ENCODE measurements around the gene TFDP1.
"Not testable (repeated sequence)": the region's sequence is repeated elsewhere in the genome, so short reads cannot be mapped to it uniquely, and the experiment has no call there.

TFDP1 gene

DNA sequence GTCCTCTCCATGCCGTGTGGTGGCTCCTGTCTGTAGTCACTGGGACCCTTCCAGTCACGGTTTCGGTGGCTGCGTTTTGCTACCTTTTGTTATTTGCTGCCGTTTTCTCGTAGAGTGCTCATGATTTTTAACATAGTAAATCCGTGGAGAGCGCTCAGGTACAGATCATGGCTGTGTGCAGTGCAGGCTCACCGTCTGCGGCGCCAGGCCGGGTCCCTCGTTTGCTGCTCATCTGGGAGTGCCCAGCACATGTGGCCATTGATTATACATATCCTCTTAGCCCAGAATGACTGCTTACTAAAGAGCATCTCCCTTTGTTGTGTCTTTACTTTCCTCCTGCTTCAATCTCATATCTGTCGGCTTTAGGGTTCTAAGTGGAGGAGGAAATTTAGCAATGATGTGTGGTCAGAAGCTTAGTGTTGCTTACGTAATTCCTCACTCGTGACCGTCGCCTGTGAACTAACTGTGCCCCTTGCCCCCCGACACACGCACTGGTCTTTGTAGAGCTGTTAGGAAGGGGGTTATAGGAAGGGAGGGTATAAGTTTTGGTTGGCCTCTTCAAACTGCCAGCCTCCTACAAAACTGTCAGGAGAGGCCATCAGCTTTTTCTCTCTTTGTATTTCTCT is 31.8 kb downstream of the TFDP1 start:
- DNase-seq (ENCODE audit: low spot score), result no peak

DNA sequence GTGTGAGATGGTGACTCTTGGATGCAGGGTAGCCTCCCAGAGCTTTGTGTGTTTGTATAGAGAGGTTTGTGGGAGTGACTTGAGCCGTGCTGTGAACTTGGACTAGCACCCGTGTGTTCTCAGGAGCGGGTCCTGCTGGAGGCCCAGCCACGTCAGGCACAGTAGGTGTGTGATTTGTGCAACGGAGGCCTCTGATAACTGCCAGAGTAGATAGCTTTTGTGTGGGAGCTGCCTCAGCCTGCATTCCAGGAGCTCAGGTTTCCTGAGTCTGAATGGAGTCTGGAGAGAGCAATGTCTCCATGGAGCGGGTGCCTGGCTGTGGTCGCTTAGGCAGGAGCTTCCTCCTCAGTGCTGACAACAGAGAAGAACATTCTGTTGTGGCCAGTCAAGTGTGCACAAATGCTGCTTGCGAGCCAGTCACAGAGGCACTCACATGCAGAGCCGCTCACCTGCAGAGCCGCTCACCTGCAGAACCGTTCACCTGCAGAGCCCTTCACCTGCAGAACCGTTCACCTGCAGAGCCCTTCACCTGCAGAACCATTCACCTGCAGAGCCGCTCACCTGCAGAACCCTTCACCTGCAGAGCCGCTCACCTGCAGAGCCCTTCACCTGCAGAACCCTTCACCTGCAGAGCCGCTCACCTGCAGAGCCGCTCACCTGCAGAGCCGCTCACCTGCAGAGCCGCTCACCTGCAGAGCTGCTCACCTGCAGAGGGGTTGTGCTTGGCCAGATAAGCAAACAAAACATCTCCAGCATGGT is 32.6 kb downstream of the TFDP1 start:
- DNase-seq (ENCODE audit: low spot score), result no peak

DNA sequence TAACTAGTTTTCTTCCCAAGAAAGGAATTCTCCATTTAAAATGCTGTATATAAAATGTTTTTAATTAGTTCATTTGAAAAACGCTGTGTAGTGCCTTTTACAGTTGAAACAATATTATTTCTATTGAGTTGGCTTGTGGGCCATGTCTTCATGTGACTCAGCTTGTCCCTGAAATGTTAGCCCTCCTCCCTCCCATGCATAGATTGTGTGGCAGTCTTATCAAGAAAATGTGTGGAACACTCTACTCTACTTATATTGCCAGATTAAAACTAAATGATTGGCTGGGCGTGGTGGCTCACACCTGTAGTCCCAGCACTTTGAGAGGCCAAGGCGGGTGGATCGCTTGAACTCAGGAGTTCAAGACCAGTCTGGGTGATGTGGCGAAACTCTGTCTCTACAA is 33.4 kb downstream of the TFDP1 start:
- DNase-seq (ENCODE audit: low spot score), result no peak

DNA sequence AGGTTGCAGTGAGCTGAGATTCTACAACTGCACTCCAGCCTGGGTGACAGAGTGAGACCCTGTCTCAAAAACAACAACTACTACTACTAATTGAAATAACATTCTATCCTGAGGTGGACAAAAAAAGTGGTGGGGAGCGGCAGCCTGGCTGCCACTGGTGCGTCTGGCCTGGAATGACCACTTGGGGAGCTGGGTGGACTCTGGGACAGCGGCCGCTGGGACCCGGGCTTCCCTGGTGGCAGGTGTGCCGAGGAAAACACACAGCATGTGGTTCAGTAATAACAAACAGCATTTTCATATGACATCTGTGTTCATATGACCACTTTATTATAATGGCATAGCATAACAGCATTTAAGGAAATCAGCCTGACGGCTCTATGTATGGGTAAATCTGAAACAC is 33.9 kb downstream of the TFDP1 start:
- DNase-seq (ENCODE audit: low spot score), result no peak

DNA sequence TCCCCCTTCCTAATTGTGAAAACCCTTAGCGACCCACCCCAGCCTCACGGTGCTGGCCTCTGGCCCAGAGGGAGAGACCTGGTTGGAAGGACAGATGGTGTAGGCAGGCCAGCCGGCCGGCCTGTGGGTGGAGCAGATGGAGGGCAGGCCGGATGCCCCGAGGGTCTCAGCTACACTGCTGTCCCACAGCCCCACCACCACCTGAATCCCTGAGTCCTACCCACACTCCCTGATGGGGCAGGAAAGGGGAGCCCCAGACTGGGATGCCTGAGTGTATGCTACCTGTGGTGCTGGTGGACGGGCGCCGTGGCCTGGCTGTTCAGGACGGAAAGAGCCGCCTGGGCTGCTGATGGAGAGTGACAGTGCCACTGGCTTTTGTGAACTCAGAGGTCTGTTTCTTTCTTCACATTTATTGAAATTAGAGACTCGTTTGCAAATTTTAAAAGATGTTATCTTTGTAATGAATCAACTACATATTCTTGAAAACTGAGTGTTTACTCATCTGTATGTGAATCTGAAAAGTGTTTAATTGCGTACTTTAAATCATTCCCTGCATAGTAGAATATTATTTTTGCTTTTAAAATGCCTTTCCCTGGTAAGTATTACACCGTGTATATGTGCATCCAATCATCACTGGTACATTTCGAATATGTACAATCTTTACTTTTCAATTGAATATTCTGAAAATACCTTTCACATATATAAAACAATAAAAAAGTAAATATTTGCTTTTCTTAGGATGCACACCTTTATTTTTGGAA is 35.7 kb downstream of the TFDP1 start:
- no peak for DNase-seq (ENCODE audit: low spot score)

DNA sequence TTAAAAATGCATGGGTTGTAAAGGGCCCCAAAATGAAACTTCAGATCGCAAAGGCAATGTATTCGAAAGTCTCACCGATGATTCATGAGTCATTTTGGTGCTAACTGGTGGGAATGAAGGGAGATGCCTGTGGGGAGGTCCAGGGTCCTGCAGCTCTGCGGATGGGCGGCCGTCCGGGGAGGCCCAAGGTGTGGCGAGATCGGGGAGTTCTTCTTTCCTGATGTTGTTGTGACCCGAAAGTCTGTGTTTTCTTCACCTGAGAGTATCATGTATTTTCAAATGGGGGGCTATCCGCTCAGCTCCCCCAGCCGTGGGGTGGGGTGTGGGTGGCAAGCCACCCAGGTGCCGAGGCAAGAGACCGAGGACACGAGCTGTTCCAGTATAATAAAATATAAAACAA is 36.5 kb downstream of the TFDP1 start:
- no peak for DNase-seq (ENCODE audit: low spot score)

DNA sequence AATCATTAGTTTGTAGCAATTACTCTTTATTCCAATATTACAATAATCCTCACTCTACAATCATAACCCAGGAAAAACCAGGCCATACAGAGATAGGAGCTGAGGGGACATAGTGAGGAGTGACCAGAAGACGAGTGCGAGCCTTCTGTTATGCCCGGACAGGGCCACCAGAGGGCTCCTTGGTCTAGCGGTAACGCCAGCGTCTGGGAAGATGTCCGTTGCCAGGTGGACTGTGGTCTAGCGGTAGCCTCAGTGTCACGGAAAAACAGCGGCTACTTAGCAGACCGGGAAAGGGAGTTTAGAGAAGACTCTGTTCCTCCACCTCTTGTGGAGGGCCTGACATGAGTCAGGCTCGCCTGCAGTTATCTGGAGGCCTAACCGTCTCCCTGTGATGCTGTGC is 36.9 kb downstream of the TFDP1 start:
- DNase-seq (ENCODE audit: low spot score), result peak; percentile 16

DNA sequence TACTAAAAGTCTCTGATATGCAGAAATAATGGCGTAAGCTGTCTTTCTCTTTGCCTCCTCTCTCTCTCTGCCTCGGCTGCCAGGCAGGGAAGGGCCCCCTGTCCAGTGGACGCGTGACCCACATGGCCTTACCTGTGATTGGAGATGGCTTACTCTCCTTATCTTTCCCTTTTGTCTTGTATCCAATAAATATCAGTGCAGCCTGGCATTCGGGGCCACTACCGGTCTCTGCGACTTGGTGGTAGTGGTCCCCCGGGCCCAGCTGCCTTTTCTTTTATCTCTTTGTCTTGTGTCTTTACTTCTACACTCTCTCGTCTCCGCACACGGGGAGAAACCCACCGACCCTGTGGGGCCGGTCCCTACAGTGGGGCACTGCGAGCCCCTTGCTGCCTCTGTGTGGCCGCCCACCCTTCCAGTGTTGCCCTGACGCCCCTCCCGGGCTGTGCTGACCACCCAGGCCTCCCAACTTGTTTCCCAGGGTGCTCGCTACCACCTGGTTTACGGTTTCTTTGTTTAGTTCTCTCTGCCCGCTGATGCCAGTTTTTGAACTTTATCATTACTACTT is 37.5 kb downstream of the TFDP1 start:
- not testable (repeated sequence) for DNase-seq (ENCODE audit: low spot score)

DNA sequence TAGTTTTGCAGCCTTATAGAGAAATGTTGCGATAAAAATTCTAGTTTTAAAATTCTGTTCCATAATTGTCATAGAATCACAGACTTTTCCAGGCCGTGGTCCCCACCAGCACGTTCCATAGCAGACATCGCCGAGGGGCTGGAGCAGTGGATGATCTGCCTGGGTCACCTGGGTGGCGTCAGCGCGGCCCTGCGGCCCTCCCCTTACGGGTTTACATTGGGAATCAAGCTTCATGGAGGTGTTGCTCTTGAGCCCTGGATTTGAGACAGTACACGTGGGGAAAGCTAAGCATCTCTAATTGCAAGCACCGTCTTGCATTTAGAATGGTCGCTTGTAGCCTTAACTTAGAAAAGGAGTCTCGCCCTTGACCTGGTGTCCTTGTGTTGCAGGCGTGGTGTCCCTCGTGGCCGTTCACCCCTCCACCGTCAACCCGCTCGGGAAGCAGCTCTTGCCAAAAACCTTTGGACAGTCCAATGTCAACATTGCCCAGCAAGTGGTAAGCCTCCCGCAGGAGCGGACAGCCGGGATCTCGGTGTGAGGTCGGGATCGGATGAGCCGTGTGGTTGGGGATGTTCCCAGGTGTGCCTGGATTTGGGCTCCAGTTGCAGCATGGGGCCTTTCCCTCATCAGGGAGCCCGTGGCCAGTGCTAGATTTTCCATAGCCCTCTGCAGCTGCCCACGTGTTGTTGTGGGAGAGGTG is 38.4 kb downstream of the TFDP1 start:
- no peak for DNase-seq (ENCODE audit: low spot score)

DNA sequence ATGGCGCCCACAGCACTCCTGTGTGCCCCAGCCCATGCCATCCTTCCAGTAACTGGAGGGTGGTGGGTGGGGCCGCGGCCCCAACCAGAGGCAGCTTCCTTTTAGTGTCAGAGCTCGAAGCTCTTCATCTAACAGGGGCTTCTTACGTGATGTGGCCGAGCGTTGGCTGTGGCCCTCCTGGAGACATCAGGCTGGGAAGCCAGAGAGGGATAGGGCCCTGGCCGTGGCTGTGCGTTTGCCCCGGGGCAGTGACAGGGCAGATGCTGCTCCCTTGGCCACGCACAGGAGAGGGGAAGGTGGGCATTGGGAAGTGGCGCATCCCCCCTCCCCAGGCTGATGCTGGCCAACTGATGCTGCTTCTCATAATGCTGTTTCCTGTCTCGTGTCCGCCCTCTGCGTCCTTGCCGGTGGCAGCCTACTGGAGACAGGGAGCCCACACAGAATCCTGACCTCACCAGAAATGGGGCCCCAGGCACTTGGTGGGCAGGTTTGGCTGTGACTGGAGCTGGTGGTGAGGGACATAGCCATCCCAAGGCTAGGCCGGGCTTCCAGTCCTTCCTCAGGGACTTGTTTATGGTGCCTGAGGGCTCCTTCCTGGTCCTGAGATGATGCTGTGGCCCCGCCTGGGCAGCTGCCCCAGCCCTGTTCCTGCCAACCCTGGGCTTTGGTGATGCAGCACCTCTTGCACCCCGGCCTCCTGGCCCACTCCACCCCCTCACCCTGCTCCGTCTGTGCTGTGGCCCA is 39.1 kb downstream of the TFDP1 start:
- DNase-seq (ENCODE audit: low spot score), result no peak

DNA sequence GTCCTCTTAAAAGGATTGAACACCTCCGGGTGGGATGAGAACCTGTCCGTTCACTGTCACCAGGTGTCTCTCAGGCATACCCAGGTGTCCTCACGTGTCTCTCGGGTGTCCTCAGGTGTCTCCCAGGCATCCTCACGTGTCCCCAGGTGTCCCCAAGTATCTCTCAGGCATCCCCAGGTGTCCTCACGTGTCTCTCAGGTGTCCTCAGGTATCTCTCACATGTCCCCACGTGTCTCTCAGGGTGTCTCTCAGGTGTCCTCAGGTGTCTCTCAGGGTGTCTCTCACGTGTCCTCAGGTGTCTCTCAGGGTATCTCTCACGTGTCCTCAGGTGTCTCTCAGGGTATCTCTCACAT is 39.7 kb downstream of the TFDP1 start:
- DNase-seq (ENCODE audit: low spot score), result no peak

DNA sequence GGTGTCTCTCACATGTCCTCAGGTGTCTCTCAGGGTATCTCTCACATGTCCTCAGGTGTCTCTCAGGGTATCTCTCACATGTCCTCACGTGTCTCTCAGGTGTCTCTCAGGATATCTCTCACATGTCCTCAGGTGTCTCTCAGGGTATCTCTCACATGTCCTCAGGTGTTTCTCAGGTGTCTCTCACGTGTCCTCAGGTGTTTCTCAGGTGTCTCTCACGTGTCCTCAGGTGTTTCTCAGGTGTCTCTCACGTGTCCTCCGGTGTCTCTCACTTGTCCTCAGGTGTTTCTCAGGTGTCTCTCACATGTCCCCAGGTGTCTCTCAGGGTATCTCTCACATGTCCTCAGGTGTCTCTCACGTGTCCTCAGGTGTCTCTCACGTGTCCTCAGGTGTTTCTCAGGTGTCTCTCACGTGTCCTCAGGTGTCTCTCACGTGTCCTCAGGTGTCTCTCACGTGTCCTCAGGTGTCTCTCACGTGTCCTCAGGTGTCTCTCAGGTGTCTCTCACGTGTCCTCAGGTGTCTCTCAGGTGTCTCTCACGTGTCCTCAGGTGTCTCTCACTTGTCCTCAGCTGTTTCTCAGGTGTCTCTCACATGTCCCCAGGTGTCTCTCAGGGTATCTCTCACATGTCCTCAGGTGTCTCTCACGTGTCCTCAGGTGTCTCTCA is 40.2 kb downstream of the TFDP1 start:
- not testable (repeated sequence) for DNase-seq (ENCODE audit: low spot score)

DNA sequence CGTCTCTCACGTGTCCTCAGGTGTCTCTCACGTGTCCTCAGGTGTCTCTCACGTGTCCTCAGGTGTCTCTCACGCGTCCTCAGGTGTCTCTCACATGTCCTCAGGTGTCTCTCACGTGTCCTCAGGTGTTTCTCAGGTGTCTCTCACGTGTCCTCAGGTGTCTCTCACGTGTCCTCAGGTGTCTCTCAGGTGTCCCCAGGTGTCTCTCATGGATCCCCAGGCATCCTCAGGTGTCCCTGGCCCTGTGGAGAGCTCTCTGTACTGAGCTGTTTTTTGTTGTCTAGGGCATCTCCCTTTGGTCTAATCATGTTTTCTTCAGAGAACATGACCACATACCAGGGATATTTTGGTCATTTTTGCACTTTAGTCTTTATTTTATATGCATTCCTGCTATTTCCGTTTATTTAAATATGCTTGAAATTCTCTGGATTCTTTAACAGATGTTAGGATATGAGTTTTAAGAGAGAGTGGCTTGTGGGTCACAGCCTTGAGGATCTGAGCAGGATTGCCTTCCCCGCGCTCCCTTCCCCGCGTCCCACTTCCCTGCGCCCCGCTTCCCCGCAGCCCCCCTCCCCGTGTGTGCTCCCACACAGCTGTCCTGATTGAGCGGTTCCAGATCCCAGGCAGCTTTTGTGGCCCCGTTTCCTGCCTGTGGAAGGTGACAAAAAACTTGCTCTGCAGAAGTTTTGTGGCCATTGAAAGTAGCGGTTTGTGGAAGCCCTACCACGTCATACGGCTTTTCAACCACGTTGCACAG is 41.6 kb downstream of the TFDP1 start:
- DNase-seq (ENCODE audit: low spot score), result no peak

DNA sequence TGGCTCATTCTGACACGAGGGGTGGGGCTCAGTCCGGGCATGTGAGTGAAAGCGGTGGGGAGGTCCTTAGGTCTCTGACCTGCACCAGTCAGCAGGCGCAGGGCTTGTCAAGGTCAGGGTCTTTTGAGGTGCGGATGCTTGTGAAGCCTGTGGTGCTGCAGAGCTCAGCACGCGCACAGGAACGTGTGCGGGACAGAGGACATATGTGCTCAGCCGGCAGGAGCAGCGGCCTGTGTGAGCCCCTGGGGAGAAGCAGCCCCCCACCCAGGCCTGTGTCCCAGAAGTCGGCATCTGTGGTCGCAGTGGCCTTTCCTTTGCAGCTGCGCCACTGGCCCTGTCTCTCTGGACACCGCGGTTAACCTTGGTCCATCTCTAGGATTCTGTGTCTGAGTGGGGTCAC is 42.6 kb downstream of the TFDP1 start:
- DNase-seq (ENCODE audit: low spot score), result no peak

DNA sequence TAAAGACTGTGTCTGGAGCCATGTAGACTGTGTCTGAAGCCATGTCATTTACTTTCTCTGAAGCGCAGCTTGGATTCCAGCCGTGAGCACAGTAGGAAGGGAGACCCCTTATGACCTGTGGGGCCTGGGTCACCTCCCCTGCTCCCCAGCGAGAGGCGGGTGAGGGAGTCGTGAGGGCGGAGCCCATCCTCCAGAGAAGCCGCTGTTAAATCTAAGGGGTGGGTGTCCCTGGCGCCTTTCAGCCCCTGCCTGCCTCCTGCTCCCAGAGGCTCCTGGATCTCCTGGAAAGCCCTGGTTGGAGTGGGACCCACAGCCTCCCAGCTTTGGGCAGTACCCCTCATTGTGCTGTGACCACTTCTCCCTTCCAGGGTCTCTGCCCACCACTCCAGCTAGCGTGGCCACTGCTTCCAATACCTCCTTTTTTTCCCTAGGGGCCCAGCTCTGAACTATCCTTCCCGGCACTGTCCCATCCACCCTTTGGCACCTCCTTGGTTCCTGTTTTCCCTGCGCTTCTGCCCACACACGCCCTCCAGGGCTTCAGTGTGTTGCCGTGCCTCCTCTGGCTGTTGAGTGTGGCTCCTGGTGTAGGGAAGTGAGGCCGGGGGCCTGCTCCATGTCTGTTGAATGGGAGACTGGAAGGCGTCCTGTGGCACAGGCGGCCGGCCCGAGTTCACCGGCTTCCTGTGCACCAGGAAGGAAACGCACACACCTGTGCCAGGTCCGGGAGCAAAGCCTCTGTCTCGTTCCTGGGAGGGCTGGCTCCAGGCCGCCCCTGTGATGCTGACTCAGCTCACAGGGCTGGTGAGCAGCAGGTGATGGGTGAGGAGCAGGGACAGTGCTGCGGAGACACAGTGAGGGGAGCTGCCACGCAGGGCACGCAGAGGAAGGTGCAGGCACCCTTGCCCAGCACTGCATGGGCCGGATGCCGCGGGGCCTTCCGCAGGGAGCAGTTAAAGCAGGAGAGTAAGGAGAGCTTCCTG is 44.0 kb downstream of the TFDP1 start:
- DNase-seq (ENCODE audit: low spot score), result no peak

DNA sequence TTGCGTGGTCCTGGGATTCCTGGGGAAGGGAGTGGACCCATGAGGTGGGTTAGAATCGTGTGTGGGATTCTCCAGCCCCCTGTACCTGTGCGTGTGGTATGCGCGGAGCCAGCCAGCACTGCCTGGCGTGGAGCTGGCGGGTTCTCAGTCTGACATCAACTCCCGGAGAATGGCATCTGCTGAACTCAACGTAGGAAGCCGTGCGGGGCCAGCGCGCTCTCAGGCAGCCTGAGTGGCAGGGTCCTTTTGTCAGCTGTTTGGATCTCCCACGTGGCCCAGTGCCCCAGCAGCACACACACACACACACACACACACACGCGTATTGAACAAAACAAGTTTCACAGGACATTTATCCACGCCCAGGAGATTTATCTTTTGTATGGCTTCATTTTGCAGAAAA is 45.3 kb downstream of the TFDP1 start:
- no peak for DNase-seq (ENCODE audit: low spot score)

DNA sequence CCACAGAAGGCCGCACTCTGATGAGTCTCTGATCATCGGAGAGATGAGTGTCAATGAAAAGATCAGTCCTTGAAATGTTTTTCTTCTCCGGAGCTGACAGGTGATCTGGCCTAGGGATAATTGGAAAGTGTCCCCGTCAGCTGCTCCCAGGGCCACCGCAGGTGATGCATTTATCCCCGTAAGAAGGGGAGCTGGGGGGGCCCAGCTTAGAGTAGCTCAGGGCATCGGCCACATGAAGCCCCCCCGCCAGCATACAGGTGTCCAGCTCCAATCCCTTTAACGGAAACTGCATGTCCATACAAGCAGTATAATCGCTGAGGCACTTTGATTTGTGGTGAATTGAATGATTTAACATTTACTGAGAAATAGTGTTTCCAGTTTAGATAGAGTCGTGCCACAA is 45.7 kb downstream of the TFDP1 start:
- no peak for DNase-seq (ENCODE audit: low spot score)

DNA sequence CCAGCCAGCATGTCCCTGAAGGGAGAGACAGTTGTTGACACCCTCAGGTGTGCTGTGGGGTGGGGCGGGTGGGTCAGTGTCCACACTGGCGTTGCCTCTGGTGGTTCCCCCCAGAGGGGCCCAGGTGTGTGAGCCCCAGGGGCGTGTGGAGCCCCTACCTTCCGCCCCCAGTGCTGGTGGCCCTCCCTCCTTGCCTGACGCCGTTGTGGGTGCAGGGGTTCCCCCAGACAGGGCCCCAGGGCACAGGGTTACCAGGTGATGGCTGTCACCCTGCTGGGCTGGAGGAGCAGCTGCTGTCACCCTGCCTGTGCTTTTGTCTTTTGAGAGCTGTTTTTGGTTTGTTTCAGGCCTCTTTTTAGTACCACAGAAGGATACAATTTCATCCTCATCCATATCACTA is 46.3 kb downstream of the TFDP1 start:
- DNase-seq (ENCODE audit: low spot score), result no peak
